ENCODE results near the gene PVR.

GRCh38 chr19:44607049-44607448 is 36.7 kb upstream of the PVR start:
- TF ChIP-seq EP300 (conservative IDR thresholded peaks at IDR 0.05; ENCODE audit: poor library complexity, severe bottlenecking) (no peak), REST (IDR thresholded peaks at IDR 0.05; ENCODE audit: borderline replicate concordance) (no peak), CTCF (IDR thresholded peaks at IDR 0.05; ENCODE audit: poor library complexity, severe bottlenecking) (no peak), POLR2AphosphoS5 (IDR thresholded peaks at IDR 0.05) (no peak)

All from neural cell (in vitro differentiated cells).